Measurements from ENCODE around the gene GATD1.

GATD1 gene

GRCh38 chr11:724778-725386 is 52.4 kb downstream of the GATD1 start:
- no peak for DNase-seq

- no peak for DNase-seq
Observed at GRCh38 chr11:724049-724777, 53.1 kb downstream of the GATD1 start.

GRCh38 chr11:723120-723883 is 54.0 kb downstream of the GATD1 start:
- DNase-seq, result peak; percentile 39

- no peak for DNase-seq
Observed at GRCh38 chr11:722346-722811, 54.9 kb downstream of the GATD1 start.

- DNase-seq, result no peak
Observed at GRCh38 chr11:721741-722345, 55.4 kb downstream of the GATD1 start.

GRCh38 chr11:721247-721740 is 56.0 kb downstream of the GATD1 start:
- DNase-seq, result no peak

GRCh38 chr11:720642-721246 is 56.5 kb downstream of the GATD1 start:
- no peak for DNase-seq

- no peak for DNase-seq
Observed at GRCh38 chr11:720017-720641, 57.2 kb downstream of the GATD1 start.

GRCh38 chr11:719214-720016 is 57.9 kb downstream of the GATD1 start:
- DNase-seq, result no peak
